ENCODE data around the gene PYROXD2. TPM values are rescaled to one million over a fixed set of nuclear protein-coding genes. Genes with fewer than 3 reads are reported as not detected.

PYROXD2 gene
- total RNA-seq, 1 donor from 2014 or later = 13.0 TPM

DNA sequence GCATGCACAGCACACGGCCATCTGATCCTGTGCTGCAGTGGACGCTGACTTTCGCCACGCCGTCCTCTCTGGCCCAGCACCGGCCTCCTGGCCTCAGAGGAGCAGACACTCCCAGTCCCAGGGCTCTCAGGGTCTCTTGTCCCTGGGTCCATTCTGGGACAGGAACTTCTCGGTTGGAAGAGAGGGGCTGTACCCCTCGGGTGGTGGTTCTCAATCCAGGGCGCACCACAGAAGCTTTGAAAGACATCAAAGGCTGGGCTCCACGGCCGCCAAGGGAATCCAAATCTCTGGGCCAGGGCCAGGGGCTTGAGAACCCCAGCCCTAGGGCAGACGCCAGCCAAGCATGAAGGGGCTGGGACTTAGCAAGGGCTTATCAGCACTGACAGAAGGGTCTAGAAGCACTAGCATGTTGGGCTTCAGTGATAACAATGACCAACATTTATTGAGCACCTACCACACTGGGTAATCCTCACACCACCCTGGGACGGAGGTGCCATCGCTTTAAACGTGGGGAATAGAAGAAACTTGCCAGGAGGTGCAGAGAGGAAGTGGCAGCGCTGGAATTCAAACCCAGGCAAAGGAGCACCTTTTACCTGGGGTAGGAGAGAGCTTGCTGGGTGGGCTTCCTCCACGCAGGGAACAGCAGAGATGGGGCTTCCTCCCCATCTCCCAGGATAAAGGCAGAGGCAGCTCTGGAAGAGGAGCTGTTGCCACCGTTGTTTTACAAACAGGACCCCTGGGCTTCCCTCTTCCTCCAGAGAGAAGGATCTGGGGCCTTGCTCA lies 1.8 kb upstream of the PYROXD2 start:
- ATAC-seq = no peak
- DNase-seq = no peak
- Histone ChIP-seq H3K27me3 (no peaks in the 10 kb centered on the region), H3K4me1 (peaks cover 18% of the 10 kb centered on the region), H3K27ac (no peak overlapping the region), H3K9me3 (no peaks in the 10 kb centered on the region), H3K36me3 (peaks cover 48% of the 10 kb centered on the region), H3K4me3 (no peak overlapping the region)
- intact Hi-C loops (cut with DNase I) = no loop called here
- TF ChIP-seq, protein P1, sequence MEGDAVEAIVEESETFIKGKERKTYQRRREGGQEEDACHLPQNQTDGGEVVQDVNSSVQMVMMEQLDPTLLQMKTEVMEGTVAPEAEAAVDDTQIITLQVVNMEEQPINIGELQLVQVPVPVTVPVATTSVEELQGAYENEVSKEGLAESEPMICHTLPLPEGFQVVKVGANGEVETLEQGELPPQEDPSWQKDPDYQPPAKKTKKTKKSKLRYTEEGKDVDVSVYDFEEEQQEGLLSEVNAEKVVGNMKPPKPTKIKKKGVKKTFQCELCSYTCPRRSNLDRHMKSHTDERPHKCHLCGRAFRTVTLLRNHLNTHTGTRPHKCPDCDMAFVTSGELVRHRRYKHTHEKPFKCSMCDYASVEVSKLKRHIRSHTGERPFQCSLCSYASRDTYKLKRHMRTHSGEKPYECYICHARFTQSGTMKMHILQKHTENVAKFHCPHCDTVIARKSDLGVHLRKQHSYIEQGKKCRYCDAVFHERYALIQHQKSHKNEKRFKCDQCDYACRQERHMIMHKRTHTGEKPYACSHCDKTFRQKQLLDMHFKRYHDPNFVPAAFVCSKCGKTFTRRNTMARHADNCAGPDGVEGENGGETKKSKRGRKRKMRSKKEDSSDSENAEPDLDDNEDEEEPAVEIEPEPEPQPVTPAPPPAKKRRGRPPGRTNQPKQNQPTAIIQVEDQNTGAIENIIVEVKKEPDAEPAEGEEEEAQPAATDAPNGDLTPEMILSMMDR (IDR thresholded peaks at IDR 0.05) = no peak

DNA sequence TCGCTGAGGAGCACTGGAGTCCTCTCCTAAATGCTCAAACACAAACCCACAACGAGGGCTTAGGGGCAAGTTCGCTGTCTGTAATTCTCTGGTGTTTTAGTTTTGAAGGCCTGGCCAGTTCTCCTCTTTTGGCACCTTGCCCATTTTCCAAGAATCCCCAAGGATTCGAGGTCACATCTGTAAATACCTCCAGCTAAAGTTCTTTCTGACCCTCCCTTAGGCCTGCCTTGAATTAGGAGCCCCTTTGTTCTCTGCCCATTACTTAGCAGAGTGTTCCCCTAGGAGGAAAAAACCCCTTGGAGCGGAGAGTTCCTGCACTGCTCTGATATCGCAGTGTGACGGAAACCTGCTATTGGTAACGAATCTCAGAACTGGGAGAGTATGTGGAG lies 743 bp upstream of the PYROXD2 start:
- DNase-seq (no peak), ATAC-seq (no peak)
- intact Hi-C loops (cut with DNase I) = no loop called here
- Histone ChIP-seq H3K4me3 (no peak overlapping the region), H3K36me3 (peaks cover 39% of the 10 kb centered on the region), H3K27ac (peak overlapping the region; percentile 85), H3K4me1 (peaks cover 18% of the 10 kb centered on the region), H3K27me3 (no peaks in the 10 kb centered on the region), H3K9me3 (no peaks in the 10 kb centered on the region)
- TF ChIP-seq, protein P1 (IDR thresholded peaks at IDR 0.05) = no peak

DNA sequence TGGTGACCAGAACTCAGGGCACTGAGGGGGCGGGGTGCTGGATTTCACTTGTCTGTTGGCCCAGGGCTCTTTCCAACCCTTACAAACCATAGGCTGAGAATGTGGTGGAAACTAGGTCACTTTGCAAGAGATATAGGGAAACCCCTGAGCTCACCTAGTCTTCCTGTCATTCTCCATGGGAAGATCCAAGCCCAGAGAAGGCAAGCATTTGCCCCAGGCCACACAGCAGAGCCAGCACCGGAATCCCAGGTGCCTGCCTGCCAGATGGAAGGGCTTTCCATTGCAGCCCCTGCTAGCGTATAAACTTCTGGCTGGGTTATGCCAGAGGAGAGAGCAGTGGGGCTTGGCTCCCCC lies 427 bp downstream of the PYROXD2 start:
- H3K4me3 ChIP-seq = peak overlapping the region; percentile 70
- H3K4me1 ChIP-seq = peaks cover 18% of the 10 kb centered on the region
- intact Hi-C loops (cut with DNase I) = no loop called here
- peak overlapping the region; percentile 85 for H3K27ac ChIP-seq
- H3K9me3 ChIP-seq = no peaks in the 10 kb centered on the region
- TF ChIP-seq, protein P1 (IDR thresholded peaks at IDR 0.05) = no peak
- H3K27me3 ChIP-seq = no peaks in the 10 kb centered on the region
- ATAC-seq = no peak
- no peak for DNase-seq
- H3K36me3 ChIP-seq = peaks cover 27% of the 10 kb centered on the region

DNA sequence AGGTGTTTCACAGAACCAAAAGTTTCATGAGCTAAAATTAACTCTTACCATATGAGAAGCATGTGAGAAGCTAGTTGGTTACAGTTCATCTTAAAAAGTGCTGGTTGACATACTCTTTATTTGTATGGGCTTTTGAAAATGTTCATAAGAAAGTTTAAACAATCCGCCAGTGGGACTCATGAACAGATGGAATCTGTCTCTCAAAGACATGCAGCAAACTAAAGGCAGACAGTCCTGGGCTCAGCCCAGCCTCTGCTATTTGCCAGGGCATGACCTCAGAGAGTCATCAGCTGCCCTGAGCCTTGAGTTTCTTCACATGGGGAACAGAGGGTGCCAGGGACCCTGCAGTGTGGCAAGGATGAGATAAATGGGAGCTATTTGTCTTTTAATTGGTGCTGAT lies 3.2 kb downstream of the PYROXD2 start:
- Histone ChIP-seq H3K9me3 (no peaks in the 10 kb centered on the region), H3K4me3 (no peak overlapping the region), H3K4me1 (peaks cover 18% of the 10 kb centered on the region), H3K27me3 (no peaks in the 10 kb centered on the region), H3K36me3 (peaks cover 3% of the 10 kb centered on the region), H3K27ac (no peak overlapping the region)
- DNase-seq = no peak
- no peak for ATAC-seq
- intact Hi-C loops (cut with DNase I) = no loop called here
- TF ChIP-seq, protein P1 (IDR thresholded peaks at IDR 0.05) = no peak

DNA sequence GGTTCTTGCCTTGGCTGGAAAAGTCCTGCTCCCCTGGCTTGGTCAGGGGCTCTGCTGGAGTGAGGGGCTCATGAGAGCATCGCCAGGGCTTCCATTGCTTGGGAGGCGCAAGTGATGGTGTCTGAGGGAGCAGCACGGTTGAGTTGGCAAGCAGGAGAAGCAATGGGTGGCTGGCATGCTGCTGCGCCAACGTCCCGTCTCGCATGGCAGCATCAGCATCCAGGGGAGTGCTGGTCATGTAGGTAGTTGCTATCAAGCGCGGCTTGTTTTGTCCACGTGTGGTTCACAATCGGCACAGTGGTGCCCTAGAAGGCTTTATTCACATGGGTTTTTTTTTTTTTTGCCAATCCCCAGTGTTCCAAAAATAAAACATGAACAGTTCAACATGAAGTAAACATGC lies 3.8 kb downstream of the PYROXD2 start:
- no peaks in the 10 kb centered on the region for H3K27me3 ChIP-seq
- peaks cover 18% of the 10 kb centered on the region for H3K4me1 ChIP-seq
- H3K27ac ChIP-seq = no peak overlapping the region
- intact Hi-C loops (cut with DNase I) = no loop called here
- ATAC-seq = no peak
- no peak for DNase-seq
- H3K9me3 ChIP-seq = no peaks in the 10 kb centered on the region
- TF ChIP-seq, protein P1 (IDR thresholded peaks at IDR 0.05) = no peak
- no peaks in the 10 kb centered on the region for H3K36me3 ChIP-seq
- no peak overlapping the region for H3K4me3 ChIP-seq
